HG02870 (cell line): Measurements from ENCODE around the gene YAP1.

Experiments
- ATAC-seq: cut with Tn5 transposase; IDR thresholded peaks from one replicate; pipeline ENCODE4 v1.9.1; 2021; ENCODE audit warnings: mild to moderate bottlenecking, moderate library complexity; ENCODE audit not compliant: unreplicated experiment

The YAP1 gene

DNA sequence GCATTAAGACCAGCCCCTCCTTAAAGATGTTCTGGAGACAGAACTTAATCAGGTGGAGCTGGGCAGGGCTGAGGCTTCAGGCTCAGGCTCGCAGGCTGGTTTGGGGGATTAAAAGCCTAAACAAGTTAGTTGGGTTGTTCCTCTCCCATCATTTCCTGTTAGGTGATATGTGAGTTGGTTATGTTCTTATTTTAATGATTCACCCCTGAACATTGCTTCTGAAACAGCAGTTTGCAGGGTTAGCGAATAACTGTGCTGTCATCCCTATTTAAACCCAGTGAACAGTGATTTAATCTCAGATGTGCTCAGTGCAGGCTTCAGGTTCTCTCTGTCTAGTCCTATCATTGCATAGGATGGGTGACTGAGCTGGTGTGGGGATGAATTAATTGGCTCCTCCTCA is 159.7 kb downstream of the YAP1 start:
- no peak for ATAC-seq

DNA sequence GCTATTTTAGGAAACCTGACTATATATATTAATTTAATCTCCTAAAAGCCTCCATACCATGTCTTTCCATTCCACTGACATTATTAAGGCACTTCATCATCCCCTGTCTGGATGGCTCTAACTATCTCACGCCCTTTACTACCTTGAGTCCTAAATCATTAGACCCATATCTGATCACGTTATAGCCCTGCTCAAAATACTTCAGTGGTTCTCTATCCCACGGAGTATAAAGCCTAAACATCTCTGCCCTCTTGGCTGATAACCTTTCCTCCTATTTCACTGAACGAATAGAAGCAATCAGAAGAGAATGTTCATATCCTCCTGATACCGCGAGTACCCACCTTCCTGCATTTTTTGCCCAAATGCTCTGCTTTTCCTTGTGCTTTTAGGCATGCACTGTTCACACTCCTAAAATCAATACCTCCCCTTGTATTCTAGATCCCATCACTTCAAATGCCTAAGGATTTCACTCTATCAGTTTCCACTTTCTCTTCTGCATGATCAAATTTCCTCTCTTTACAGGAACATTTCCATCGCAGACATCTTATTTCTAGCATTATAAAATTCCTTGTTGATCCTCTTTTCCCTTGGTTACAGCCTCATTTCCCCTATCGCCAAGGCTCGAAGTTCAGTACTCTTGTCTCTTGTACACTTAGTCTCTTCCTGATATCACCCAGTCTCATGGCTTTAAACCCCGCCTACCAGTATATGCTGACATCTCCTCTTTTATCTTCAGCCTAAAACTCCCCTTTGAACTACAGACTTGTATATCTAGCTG is 162.0 kb downstream of the YAP1 start:
- no peak for ATAC-seq

DNA sequence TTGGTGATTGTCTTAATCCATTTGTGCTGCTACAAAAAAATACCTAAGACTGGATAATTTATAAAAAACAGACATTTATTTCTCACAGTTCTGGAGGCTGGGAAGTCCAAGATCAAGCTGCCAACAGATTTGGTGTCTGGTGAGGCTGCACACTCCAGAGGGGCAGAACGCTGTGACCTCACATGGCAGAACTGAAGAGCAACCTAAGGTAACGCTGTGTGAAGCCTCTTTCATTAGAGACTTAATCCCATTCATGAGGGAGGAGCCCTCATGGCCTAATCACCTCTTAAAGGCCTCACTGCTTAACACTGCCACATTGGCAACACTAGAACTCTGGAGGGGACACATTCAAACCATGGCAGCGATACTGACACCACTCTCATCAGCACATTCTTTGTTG is 164.4 kb downstream of the YAP1 start:
- ATAC-seq = no peak

DNA sequence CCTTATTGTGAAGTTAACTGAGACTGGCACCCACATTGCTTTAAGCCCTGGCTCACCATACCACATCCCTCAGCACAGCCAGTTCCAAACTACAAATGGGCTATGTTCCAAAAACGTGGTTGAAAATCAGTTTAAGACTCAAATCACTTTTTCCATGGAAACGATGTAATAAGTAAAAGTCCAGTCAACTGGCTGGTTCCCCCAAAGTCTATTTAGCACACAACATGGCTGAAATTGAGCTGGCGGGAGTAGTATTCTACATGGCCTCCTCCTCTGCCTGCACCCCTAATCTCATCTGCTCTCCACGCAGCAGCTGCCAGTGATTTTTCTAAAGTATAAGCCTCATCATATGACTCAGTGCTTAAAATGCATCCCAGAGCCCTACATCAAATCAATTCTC is 166.1 kb downstream of the YAP1 start:
- no peak for ATAC-seq

DNA sequence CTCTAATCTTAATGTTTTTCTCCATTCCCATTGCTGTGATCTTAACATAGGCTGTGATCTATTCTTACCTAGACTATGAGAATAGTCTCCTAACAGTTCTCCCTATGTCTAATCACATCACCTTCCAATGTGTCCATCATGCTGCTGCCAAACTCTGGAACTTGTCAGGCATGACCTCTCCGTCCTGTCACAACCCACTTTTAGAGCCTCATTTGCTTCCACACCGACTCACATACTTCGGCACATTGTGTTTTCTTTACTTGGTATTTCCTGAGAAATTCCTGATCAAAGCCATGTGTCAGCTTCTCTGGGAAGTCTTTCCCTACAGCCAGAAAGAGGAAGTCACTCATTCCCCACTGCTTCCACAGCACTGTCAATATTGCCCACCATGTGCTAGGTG is 166.5 kb downstream of the YAP1 start:
- no peak for ATAC-seq

DNA sequence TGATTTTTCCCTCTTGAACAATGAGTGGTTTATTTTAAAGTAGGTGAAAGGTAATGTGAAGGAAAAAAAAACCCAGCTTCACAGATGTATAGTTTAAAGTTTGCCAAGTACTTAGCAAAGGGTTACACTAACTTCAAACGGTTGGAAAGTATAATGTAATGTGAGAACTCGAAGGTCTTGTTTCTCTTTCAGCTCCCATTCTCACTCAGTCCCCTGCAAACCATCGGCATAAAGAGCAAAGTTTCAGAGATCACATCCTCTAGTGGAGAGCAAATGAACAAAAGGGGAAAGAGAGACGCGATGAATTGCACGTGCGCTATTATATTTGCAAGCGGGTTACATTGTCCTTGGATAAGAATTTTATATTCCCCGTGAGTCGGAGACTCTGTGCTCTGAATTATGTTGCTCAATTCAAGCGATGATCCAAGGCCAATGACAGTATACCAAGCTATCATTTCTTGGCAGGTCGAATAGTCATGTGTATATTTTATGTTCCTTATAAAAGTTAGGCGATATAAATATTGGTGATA is 169.5 kb downstream of the YAP1 start:
- peak; percentile 99 for ATAC-seq

DNA sequence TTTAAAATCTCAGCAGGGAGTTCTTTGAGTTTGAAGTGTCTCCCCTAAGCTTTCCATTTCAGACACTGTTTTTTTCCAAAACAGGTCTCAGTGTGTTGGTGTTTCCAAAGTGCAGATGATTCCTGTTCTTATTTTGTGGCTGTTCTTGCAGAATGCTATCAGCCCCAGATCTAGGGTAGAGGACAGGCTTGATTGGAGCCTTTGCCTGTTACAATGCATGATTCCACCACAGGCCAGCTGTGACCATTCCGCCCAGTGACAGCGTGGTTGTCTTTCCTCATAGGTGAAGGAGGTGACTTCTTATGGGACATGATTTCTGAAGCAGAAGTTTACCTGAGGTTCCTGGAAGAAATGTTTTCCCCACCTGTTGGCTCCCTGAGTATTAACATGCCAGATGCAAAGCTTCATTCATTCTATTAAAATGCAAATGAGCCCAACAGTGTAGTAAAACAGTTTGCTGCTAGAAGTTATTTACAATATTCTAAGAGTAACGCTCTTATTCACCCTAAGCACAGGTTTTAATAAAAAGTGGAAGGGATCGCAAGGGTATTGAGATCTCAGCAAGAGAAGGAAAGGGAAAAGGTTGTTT is 170.1 kb downstream of the YAP1 start:
- ATAC-seq = no peak
